Right lobe of liver (tissue), 6 donors: ENCODE data around the gene LAMA1. TPM values are rescaled to one million over a fixed set of nuclear protein-coding genes. Genes with fewer than 3 reads are reported as not detected.

Source experiments
- ATAC-seq, 4 donors: fragments of 200-7000 bp; cut with Tn5 transposase; one replicate each; pipeline ENCODE4 v1.9.1; 2020; ENCODE audit warnings: mild to moderate bottlenecking in 4 of 4, moderate library complexity in 4 of 4
- DNase-seq, 3 donors: peaks; one replicate each; pipeline ENCODE4 v3.0.0-alpha.2; 2020
- H3K27ac ChIP-seq, 3 donors: fragments of 200-600 bp; one replicate each; pipeline ENCODE4 v1.8.0; 2022
- H3K27me3 ChIP-seq, 2 donors: fragments of 200-600 bp; one replicate each; pipeline ENCODE4 v1.8.0; 2022
- H3K36me3 ChIP-seq, 4 donors: fragments of 200-600 bp; sonication (generic) in 1 of 4; one replicate each; pipeline versions ENCODE4 v1.5.1 to v1.8.0; 2017 to 2022; ENCODE audit warnings: control low read depth in 1 of 4
- H3K4me1 ChIP-seq, 4 donors: fragments of 200-600 bp; sonication (generic) in 1 of 4; one replicate each; pipeline versions ENCODE4 v1.5.1 to v1.8.0; 2017 to 2022; ENCODE audit warnings: control low read depth in 1 of 4
- H3K4me3 ChIP-seq, 3 donors: fragments of 200-600 bp; one replicate each; pipeline ENCODE4 v1.8.0; 2022
- H3K9me3 ChIP-seq, 4 donors: fragments of 200-600 bp; sonication (generic) in 1 of 4; one replicate each; pipeline versions ENCODE4 v1.5.1 to v1.8.0; 2017 to 2022; ENCODE audit warnings: control low read depth in 1 of 4
- POLR2A ChIP-seq: fragments of 450-650 bp; IDR thresholded peaks from one replicate; pipeline ENCODE4 v1.6.1; 2017; ENCODE audit warnings: antibody characterized with exemption, mild to moderate bottlenecking
- WGBS: methylation state at CpG from one replicate; pipeline ENCODE4 v1.1.6; 2018; ENCODE audit warnings: low coverage, low lambda C conversion rate; ENCODE audit not compliant: insufficient coverage; ENCODE audit errors: missing lambda C conversion rate; 5-methylcytosine and 5-hydroxymethylcytosine counted together
- intact Hi-C, 2 donors: fragments of 100-400 bp; cut with DNase I; formaldehyde crosslinking; loops; one replicate each; pipeline versions ENCODE4 v1.11.2 to v1.14.1; 2022
- total RNA-seq, 6 experiments: library from RNA; depleted of rRNA in 2 of 6; stranded (reverse); fragments of >200 nt in 2 of 6; fragmentation: NEBNext Ultra II Directional in 3 of 6; extraction: Animal tissue kit (Norgen Biotek cat#: 25700) in 3 of 6; gene quantifications; one replicate each; pipeline versions ENCODE4 v1.1.0 to v1.2.4, GENCODE V29; 2016 to 2023
- TF ChIP-seq, protein P1 (sequence below), 4 donors: fragments of 200-600 bp in 3 of 4; fragments of 450-650 bp in 1 of 4; IDR thresholded peaks; one replicate each; pipeline versions ENCODE4 v1.5.1 to v1.8.0; 2016 to 2022; ENCODE audit warnings: antibody characterized with exemption in 4 of 4, mild to moderate bottlenecking in 2 of 4
- donor health status: DM: no; HTN: yes; CAD: no.
- donor health status: DM: no; HTN: no; CAD: no.
- donor health status: DM: no; HTN: no; CAD: no.
- donor health status: DM: no; HTN: yes; CAD: no.
- donor health status: DM: no; HTN: yes; CAD: no.

The LAMA1 gene
- total RNA-seq, 6 experiments from 2014 or later = 0.06 to 0.56 (median 0.29) TPM

DNA sequence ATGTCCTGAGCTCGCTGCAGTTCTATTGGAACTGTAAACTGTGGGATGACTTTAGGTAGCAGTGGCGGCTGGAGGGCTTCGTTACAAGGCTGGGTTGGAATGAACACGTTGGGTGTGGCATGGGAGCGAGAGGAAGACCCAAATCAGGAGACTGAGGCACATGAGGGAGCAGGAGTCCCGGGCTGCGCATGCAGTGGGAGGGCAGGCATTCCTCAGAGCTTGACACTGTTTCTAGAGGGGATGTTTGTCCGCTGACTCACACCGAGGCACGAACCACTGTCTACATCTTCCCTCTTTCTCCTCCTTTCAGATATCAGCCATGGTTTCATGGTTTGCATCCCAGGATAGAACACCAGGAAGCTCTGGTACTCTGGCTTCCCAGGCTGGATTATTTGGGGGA lies 40.6 kb upstream of the LAMA1 start:
- no peak overlapping the region for H3K27ac ChIP-seq
- no peaks in the 10 kb centered on the region for H3K27me3 ChIP-seq
- intact Hi-C loops = no loop called here
- ATAC-seq = no peak
- no peaks in the 10 kb centered on the region for H3K36me3 ChIP-seq
- no peaks in the 10 kb centered on the region for H3K4me1 ChIP-seq
- H3K9me3 ChIP-seq = no peaks in the 10 kb centered on the region
- H3K4me3 ChIP-seq = no peak overlapping the region
- no peak for TF ChIP-seq POLR2A
- 75% methylated on average over 8 of the region's 10 CpGs for WGBS
- no peak for DNase-seq

DNA sequence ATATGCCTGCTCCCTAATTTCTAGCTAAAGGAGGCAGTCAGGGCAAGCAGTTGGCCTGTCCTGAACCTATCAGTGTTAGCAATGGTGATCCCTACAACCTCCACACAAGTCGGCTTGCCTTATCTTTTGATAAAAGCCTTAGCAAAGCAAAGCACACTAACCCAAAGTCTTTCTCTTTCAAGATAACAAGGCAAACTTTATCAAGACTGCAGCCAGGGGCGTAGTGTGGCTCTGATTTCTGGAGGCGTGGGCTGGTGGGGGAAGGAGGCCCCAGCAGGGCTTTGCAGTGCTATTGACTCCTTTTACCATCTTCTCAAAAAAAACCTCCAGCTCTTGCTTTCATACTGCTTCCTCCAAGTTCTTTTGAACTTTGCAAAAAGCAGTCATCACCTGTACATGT lies 40.2 kb upstream of the LAMA1 start:
- TF ChIP-seq, protein P1, sequence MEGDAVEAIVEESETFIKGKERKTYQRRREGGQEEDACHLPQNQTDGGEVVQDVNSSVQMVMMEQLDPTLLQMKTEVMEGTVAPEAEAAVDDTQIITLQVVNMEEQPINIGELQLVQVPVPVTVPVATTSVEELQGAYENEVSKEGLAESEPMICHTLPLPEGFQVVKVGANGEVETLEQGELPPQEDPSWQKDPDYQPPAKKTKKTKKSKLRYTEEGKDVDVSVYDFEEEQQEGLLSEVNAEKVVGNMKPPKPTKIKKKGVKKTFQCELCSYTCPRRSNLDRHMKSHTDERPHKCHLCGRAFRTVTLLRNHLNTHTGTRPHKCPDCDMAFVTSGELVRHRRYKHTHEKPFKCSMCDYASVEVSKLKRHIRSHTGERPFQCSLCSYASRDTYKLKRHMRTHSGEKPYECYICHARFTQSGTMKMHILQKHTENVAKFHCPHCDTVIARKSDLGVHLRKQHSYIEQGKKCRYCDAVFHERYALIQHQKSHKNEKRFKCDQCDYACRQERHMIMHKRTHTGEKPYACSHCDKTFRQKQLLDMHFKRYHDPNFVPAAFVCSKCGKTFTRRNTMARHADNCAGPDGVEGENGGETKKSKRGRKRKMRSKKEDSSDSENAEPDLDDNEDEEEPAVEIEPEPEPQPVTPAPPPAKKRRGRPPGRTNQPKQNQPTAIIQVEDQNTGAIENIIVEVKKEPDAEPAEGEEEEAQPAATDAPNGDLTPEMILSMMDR (IDR thresholded peaks at IDR 0.05) = no peak
- TF ChIP-seq POLR2A = no peak
- intact Hi-C loops = no loop called here
- Histone ChIP-seq H3K27ac (no peak overlapping the region), H3K9me3 (no peaks in the 10 kb centered on the region), H3K36me3 (no peaks in the 10 kb centered on the region), H3K27me3 (no peaks in the 10 kb centered on the region), H3K4me3 (no peak overlapping the region), H3K4me1 (no peaks in the 10 kb centered on the region)
- WGBS = 54% methylated on average over 3 of the region's 3 CpGs
- ATAC-seq = no peak
- DNase-seq = no peak

DNA sequence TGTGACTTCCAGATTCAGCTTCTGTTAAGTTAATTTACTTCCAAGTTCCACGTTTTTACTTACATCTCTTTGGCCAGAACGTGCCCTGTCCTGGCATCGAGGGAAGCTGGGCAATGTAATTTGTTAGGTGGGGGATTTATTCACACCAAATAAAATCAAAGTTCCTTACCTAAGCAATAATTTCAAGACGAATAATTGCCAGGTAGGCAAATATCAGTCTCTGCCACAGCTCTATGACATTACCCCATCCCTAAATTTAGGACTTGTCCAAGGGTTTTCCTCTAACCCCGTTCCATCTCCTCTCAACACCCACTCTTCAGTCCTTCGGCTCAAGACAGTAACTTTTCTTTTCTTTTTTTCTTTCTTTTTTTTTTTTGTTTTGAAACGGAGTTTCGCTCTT lies 38.3 kb upstream of the LAMA1 start:
- WGBS = 61% methylated on average over 8 of the region's 8 CpGs
- no peak for ATAC-seq
- Histone ChIP-seq H3K4me3 (no peak overlapping the region), H3K4me1 (no peaks in the 10 kb centered on the region), H3K27ac (no peak overlapping the region), H3K9me3 (no peaks in the 10 kb centered on the region), H3K27me3 (no peaks in the 10 kb centered on the region), H3K36me3 (no peaks in the 10 kb centered on the region)
- TF ChIP-seq, protein P1 (IDR thresholded peaks at IDR 0.05) = no peak
- TF ChIP-seq POLR2A = no peak
- intact Hi-C loops = no loop called here
- no peak for DNase-seq

DNA sequence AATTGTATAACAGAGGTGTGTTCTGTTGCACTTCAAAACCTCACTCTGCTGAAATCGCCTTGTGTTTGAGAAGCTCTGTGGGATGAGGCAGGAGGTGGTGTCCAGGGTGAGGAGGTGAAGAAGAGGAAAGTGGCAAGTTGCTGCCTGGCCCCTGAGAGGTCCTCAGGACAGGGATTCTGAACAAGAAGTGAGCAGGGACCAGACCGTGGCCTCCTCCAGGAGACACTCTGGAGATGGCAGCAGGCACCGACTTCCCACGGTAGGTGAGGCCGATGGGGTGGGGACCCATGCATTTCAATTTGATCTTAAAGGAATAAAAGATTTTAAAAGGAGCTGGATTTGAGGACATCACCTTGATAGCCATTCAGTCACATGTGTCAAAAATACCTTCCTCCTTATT lies 37.5 kb upstream of the LAMA1 start:
- no peak for TF ChIP-seq POLR2A
- TF ChIP-seq, protein P1 (IDR thresholded peaks at IDR 0.05) = no peak
- Histone ChIP-seq H3K36me3 (no peaks in the 10 kb centered on the region), H3K27me3 (no peaks in the 10 kb centered on the region), H3K4me3 (no peak overlapping the region), H3K9me3 (no peaks in the 10 kb centered on the region), H3K27ac (no peak overlapping the region), H3K4me1 (no peaks in the 10 kb centered on the region)
- ATAC-seq (no peak), DNase-seq (no peak)
- intact Hi-C loops = no loop called here
- WGBS = 53% methylated on average over 2 of the region's 5 CpGs

DNA sequence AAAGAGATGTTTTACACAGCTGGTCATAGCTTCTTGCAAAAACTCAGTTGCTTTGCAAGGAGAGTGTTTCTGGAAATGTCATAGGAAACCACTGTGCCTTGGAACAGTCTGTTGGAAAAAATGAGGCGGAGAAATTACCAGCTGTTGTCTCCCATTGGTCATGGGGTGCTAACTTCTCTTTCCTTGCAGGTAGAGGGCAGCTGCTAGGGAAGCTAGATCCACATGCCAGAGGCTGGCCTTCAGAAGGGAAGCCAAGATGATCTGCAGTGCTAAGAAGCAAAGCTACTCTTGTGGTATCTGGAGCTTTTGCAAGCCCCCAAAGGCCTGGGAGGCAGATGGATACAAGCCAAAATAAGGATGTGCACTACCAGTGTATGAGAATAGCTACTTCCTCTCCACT lies 34.8 kb upstream of the LAMA1 start:
- ATAC-seq (no peak), DNase-seq (no peak)
- Histone ChIP-seq H3K4me3 (no peak overlapping the region), H3K27me3 (no peaks in the 10 kb centered on the region), H3K9me3 (no peaks in the 10 kb centered on the region), H3K36me3 (no peaks in the 10 kb centered on the region), H3K4me1 (no peaks in the 10 kb centered on the region), H3K27ac (no peak overlapping the region)
- WGBS = 86% methylated on average over 1 of the region's 1 CpG
- intact Hi-C loops = no loop called here
- TF ChIP-seq, protein P1 (IDR thresholded peaks at IDR 0.05) = no peak
- no peak for TF ChIP-seq POLR2A
